ENCODE results near the gene SERHL2. TPM values are rescaled to one million over a fixed set of nuclear protein-coding genes. Genes with fewer than 3 reads are reported as not detected.
"Not testable (repeated sequence)": the region's sequence is repeated elsewhere in the genome, so short reads cannot be mapped to it uniquely, and the experiment has no call there.

Gene SERHL2
- total RNA-seq, 1 donor from 2014 or later: 2.8 TPM

- H3K36me3 Mint-ChIP-seq: peaks cover 4% of the 10 kb centered on the region
- no peaks in the 10 kb centered on the region for H3K27me3 Mint-ChIP-seq
- no peak for TF ChIP-seq CTCF (conservative IDR thresholded peaks at IDR 0.05)
- H3K4me1 Mint-ChIP-seq (ENCODE audit: unreplicated experiment): peaks cover 12% of the 10 kb centered on the region
- H3K27ac Mint-ChIP-seq: no peak overlapping the region
- H3K9me3 Mint-ChIP-seq: no peaks in the 10 kb centered on the region
- no peak for DNase-seq (ENCODE audit: extremely low spot score, unreplicated experiment)
- no peak overlapping the region for H3K4me3 Mint-ChIP-seq
These were observed 10.9 kb downstream of the SERHL2 start for GRCh38 chr22:42564699-42565098.

DNA sequence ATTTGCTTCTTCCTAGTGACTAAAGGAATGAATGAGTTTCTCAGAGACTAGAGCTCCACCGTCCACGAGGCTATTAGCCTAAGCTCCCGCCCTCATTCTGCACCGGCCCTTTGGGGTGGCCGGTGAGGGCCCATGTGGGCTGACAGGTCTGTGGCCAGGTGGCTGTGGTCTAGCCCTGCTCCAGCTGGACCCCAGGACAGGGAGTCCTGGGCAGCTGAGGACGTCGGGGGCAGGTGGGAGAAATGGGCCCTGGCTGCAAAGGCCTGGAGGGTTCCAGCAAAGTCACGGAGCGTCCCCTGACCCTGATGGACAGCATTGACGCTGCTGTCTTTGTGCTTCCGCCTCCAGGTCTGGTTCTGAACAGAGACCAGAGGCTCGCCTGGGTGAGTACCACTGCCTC lies 12.2 kb downstream of the SERHL2 start:
- H3K9me3 Mint-ChIP-seq: no peaks in the 10 kb centered on the region
- no peak for TF ChIP-seq CTCF (conservative IDR thresholded peaks at IDR 0.05)
- no peak overlapping the region for H3K4me3 Mint-ChIP-seq
- no peak overlapping the region for H3K27ac Mint-ChIP-seq
- H3K36me3 Mint-ChIP-seq: peaks cover 4% of the 10 kb centered on the region
- H3K27me3 Mint-ChIP-seq: no peaks in the 10 kb centered on the region
- peaks cover 9% of the 10 kb centered on the region for H3K4me1 Mint-ChIP-seq (ENCODE audit: unreplicated experiment)
- no peak for DNase-seq (ENCODE audit: extremely low spot score, unreplicated experiment)

- DNase-seq (ENCODE audit: extremely low spot score, unreplicated experiment); H3K27me3 Mint-ChIP-seq; H3K27ac Mint-ChIP-seq; H3K36me3 Mint-ChIP-seq; H3K9me3 Mint-ChIP-seq; H3K4me1 Mint-ChIP-seq (ENCODE audit: unreplicated experiment); H3K4me3 Mint-ChIP-seq: not testable (repeated sequence)
These were observed 14.2 kb downstream of the SERHL2 start for GRCh38 chr22:42567950-42568349.

- DNase-seq (ENCODE audit: extremely low spot score, unreplicated experiment); H3K27ac Mint-ChIP-seq; H3K4me1 Mint-ChIP-seq (ENCODE audit: unreplicated experiment); H3K27me3 Mint-ChIP-seq; H3K4me3 Mint-ChIP-seq; H3K36me3 Mint-ChIP-seq; H3K9me3 Mint-ChIP-seq: not testable (repeated sequence)
These were observed 16.8 kb downstream of the SERHL2 start for GRCh38 chr22:42570580-42570979.

- not testable (repeated sequence) for H3K4me3 Mint-ChIP-seq; DNase-seq (ENCODE audit: extremely low spot score, unreplicated experiment); H3K27ac Mint-ChIP-seq; H3K9me3 Mint-ChIP-seq; H3K4me1 Mint-ChIP-seq (ENCODE audit: unreplicated experiment); H3K36me3 Mint-ChIP-seq; H3K27me3 Mint-ChIP-seq
These were observed 17.3 kb downstream of the SERHL2 start for GRCh38 chr22:42571068-42571467.

- H3K4me1 Mint-ChIP-seq (ENCODE audit: unreplicated experiment); H3K36me3 Mint-ChIP-seq; H3K27me3 Mint-ChIP-seq; H3K27ac Mint-ChIP-seq; H3K9me3 Mint-ChIP-seq; DNase-seq (ENCODE audit: extremely low spot score, unreplicated experiment); H3K4me3 Mint-ChIP-seq: not testable (repeated sequence)
These were observed 20.3 kb downstream of the SERHL2 start for GRCh38 chr22:42574046-42574445.

DNA sequence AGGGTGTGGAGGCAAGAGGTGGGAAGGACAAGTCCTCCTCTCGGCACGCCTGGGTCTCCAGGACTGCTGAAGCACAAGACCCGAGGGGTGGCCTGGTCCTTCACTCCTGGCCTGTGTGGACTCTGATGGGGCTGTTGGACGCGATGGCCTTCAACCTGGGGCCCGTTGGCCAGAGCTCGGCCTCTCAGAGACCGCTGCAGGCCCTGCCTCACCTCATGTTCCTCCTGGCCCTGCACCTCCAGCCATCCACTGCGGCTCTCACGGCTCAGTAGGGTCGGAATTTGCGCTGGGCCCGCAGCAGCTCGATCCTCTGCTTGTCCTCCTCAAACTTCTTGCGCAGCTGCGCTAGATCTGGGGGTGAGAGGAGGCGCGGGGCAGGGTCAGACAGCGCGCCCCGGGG lies 20.7 kb downstream of the SERHL2 start:
- H3K27me3 Mint-ChIP-seq; H3K4me1 Mint-ChIP-seq (ENCODE audit: unreplicated experiment): not testable (repeated sequence)

DNA sequence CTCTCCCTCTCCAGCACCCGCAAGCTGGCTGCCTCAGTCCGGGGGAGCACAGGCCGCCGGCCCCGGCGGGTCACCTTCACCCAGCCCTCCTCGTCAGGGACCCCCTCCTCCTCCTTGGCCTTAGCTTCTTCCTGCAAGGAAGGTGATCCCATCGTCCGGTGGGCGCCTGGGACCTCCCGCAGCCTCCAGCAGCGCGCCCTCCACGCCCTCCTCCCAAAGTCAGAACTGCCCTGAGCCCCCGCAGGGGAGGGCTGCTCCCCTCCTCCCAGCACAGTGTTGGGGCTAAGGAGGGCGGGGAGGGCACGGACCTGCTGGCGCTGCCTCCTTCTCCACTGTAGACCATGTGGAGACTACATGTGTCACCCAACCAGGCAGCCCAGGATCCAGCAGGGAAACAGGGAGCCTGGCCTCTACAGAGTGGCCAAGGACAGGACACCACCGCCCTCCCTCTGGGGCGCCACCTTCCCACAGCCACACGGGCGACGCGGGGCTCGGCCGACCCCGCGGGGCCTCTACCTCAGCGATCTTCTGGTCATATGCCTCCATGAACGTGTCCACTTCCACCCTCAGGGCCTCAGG lies 22.3 kb downstream of the SERHL2 start:
- not testable (repeated sequence) for H3K27ac Mint-ChIP-seq; H3K9me3 Mint-ChIP-seq; H3K27me3 Mint-ChIP-seq; H3K36me3 Mint-ChIP-seq; H3K4me3 Mint-ChIP-seq; DNase-seq (ENCODE audit: extremely low spot score, unreplicated experiment); H3K4me1 Mint-ChIP-seq (ENCODE audit: unreplicated experiment)

More for the DNA sequence above, 20.7 kb downstream of the SERHL2 start:
- not testable (repeated sequence) for H3K36me3 Mint-ChIP-seq; DNase-seq (ENCODE audit: extremely low spot score, unreplicated experiment); H3K9me3 Mint-ChIP-seq; H3K27ac Mint-ChIP-seq; H3K4me3 Mint-ChIP-seq

DNA sequence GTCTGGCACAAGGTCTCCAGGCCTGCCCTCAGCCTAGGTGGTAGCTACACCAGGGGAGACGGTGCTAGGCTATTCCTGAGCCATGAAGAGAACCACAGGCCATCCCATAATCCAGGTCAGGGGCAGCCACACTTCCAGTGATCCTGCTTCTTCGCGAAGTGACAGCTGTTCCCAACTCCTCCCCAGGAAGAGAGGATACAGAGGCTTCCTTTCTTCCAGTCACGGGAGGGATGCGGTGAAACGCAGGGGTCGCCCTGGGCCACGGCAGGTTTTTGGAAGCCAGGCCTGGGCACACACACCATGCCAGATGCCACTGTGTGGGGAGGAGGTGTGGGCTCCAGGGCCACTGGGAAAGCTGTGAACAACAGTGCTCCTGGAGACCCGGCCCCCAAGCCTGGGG lies 23.4 kb downstream of the SERHL2 start:
- H3K27ac Mint-ChIP-seq; H3K36me3 Mint-ChIP-seq; DNase-seq (ENCODE audit: extremely low spot score, unreplicated experiment); H3K27me3 Mint-ChIP-seq; H3K4me3 Mint-ChIP-seq; H3K4me1 Mint-ChIP-seq (ENCODE audit: unreplicated experiment); H3K9me3 Mint-ChIP-seq: not testable (repeated sequence)

Measured in type B pancreatic cell (in vitro differentiated cells).